Measurements from ENCODE around the gene WDR18. TPM values are rescaled to one million over a fixed set of nuclear protein-coding genes. Genes with fewer than 3 reads are reported as not detected.

WDR18 gene
- total RNA-seq, 1 experiment from 2014 or later, result 56.7 TPM

GRCh38 chr19:974564-975257 is 9.4 kb upstream of the WDR18 start:
- no peak for ATAC-seq
- intact Hi-C loops (cut with micrococcal nuclease), result no loop called here

DNA sequence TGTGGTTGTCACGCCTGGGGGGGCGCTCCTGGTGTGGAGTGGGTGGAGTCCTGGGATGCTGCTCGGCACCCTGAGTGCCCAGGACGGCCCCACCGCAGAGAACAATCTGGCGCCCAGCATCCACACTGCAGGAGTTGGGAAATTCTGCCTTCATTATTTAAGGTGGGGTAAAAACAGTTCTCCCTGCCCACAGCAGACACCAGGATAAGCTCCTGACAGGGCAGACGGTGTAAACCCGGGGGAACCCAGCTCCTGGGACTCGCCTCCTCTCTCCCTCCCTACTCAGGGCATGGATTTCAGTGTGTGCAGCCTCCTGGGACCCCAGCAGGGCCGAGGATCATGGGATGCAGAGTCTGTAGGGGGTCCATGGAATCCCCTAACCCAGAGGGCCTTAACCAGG is 7.7 kb upstream of the WDR18 start:
- H3K9me2 ChIP-seq (replicated peaks; ENCODE audit: low read length), result no peaks in the 10 kb centered on the region
- no peaks in the 10 kb centered on the region for H3K27me3 ChIP-seq (ENCODE audit: low read length)
- intact Hi-C loops (cut with micrococcal nuclease), result no loop called here
- DNase-seq (no peak), ATAC-seq (no peak)
- ChIA-PET CTCF (no interaction called here), POLR2A (ENCODE audit: unreplicated experiment) (no interaction called here)
- no peaks in the 10 kb centered on the region for H3K9me3 ChIP-seq (ENCODE audit: low read length)
- TF ChIP-seq EZH2phosphoT487 (IDR thresholded peaks at IDR 0.05; ENCODE audit: borderline replicate concordance, low read length) (no peak), EZH2 (IDR thresholded peaks at IDR 0.05; ENCODE audit: low read length, unreplicated experiment) (no peak)
- TF ChIP-seq, protein P1, sequence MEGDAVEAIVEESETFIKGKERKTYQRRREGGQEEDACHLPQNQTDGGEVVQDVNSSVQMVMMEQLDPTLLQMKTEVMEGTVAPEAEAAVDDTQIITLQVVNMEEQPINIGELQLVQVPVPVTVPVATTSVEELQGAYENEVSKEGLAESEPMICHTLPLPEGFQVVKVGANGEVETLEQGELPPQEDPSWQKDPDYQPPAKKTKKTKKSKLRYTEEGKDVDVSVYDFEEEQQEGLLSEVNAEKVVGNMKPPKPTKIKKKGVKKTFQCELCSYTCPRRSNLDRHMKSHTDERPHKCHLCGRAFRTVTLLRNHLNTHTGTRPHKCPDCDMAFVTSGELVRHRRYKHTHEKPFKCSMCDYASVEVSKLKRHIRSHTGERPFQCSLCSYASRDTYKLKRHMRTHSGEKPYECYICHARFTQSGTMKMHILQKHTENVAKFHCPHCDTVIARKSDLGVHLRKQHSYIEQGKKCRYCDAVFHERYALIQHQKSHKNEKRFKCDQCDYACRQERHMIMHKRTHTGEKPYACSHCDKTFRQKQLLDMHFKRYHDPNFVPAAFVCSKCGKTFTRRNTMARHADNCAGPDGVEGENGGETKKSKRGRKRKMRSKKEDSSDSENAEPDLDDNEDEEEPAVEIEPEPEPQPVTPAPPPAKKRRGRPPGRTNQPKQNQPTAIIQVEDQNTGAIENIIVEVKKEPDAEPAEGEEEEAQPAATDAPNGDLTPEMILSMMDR (conservative IDR thresholded peaks at IDR 0.05; ENCODE audit: low read depth, low read length), result no peak
- no peak overlapping the region for H3K9ac ChIP-seq (ENCODE audit: low read length)
- no peaks in the 10 kb centered on the region for H3K79me2 ChIP-seq (ENCODE audit: low read length)
- no peaks in the 10 kb centered on the region for H3F3A ChIP-seq (ENCODE audit: low read length, unreplicated experiment)
- H3K4me1 ChIP-seq (ENCODE audit: insufficient read depth, low read length), result no peaks in the 10 kb centered on the region
- no peak overlapping the region for H3K4me2 ChIP-seq (ENCODE audit: low read length)
- no peak overlapping the region for H2AFZ ChIP-seq (ENCODE audit: low read length)
- no peak overlapping the region for H3K4me3 ChIP-seq (ENCODE audit: low read length)
- H3K36me3 ChIP-seq (ENCODE audit: low read depth, low read length), result no peaks in the 10 kb centered on the region
- H3K27ac ChIP-seq (ENCODE audit: low read length), result no peak overlapping the region
- no TSS peak for BruUV-seq (replicated peaks)
- H4K20me1 ChIP-seq (ENCODE audit: low read length), result no peaks in the 10 kb centered on the region

More at GRCh38 chr19:974564-975257, 9.4 kb upstream of the WDR18 start:
- no peaks in the 10 kb centered on the region for H4K20me1 ChIP-seq (ENCODE audit: low read length)
- ChIA-PET CTCF (no interaction called here), POLR2A (ENCODE audit: unreplicated experiment) (no interaction called here)
- DNase-seq, result no peak
- H3K36me3 ChIP-seq (ENCODE audit: low read depth, low read length), result peaks cover 7% of the 10 kb centered on the region
- 0 out of 2 replicates have a peak, but pooled peaks cover 4% of the 10 kb centered on the region for H3K9me3 ChIP-seq (ENCODE audit: low read length)
- H3K4me3 ChIP-seq (ENCODE audit: low read length), result no peak overlapping the region
- no peaks in the 10 kb centered on the region for H3K27me3 ChIP-seq (ENCODE audit: low read length)
- H3K9ac ChIP-seq (ENCODE audit: low read length), result no peak overlapping the region
- H3K27ac ChIP-seq (ENCODE audit: low read length), result no peak overlapping the region
- H3K4me2 ChIP-seq (ENCODE audit: low read length), result no peak overlapping the region
- no peaks in the 10 kb centered on the region for H3K9me2 ChIP-seq (replicated peaks; ENCODE audit: low read length)
- no peaks in the 10 kb centered on the region for H3K79me2 ChIP-seq (ENCODE audit: low read length)
- no peaks in the 10 kb centered on the region for H3F3A ChIP-seq (ENCODE audit: low read length, unreplicated experiment)
- TF ChIP-seq EZH2 (IDR thresholded peaks at IDR 0.05; ENCODE audit: low read length, unreplicated experiment) (no peak), EZH2phosphoT487 (IDR thresholded peaks at IDR 0.05; ENCODE audit: borderline replicate concordance, low read length) (no peak)
- TF ChIP-seq, protein P1 (conservative IDR thresholded peaks at IDR 0.05; ENCODE audit: low read depth, low read length), result no peak
- H3K4me1 ChIP-seq (ENCODE audit: insufficient read depth, low read length), result no peaks in the 10 kb centered on the region
- BruUV-seq (replicated peaks), result no TSS peak
- H2AFZ ChIP-seq (ENCODE audit: low read length), result no peak overlapping the region

- no peaks in the 10 kb centered on the region for H4K20me1 ChIP-seq (ENCODE audit: low read length)
- no peaks in the 10 kb centered on the region for H3K9me2 ChIP-seq (replicated peaks; ENCODE audit: low read length)
- no peak overlapping the region for H3K27ac ChIP-seq (ENCODE audit: low read length)
- H3F3A ChIP-seq (ENCODE audit: low read length, unreplicated experiment), result no peaks in the 10 kb centered on the region
- TF ChIP-seq EZH2phosphoT487 (IDR thresholded peaks at IDR 0.05; ENCODE audit: borderline replicate concordance, low read length) (no peak), EZH2 (IDR thresholded peaks at IDR 0.05; ENCODE audit: low read length, unreplicated experiment) (no peak)
- TF ChIP-seq, protein P1 (conservative IDR thresholded peaks at IDR 0.05; ENCODE audit: low read depth, low read length), result no peak
- H3K9ac ChIP-seq (ENCODE audit: low read length), result no peak overlapping the region
- no TSS peak for BruUV-seq (replicated peaks)
- no peak overlapping the region for H3K4me3 ChIP-seq (ENCODE audit: low read length)
- DNase-seq (no peak), ATAC-seq (no peak)
- intact Hi-C loops (cut with micrococcal nuclease), result no loop called here
- H3K36me3 ChIP-seq (ENCODE audit: low read depth, low read length), result no peaks in the 10 kb centered on the region
- ChIA-PET POLR2A (ENCODE audit: unreplicated experiment) (no interaction called here), CTCF (no interaction called here)
- no peak overlapping the region for H3K4me2 ChIP-seq (ENCODE audit: low read length)
- H3K79me2 ChIP-seq (ENCODE audit: low read length), result no peaks in the 10 kb centered on the region
- H3K9me3 ChIP-seq (ENCODE audit: low read length), result no peaks in the 10 kb centered on the region
- no peaks in the 10 kb centered on the region for H3K27me3 ChIP-seq (ENCODE audit: low read length)
- no peaks in the 10 kb centered on the region for H3K4me1 ChIP-seq (ENCODE audit: insufficient read depth, low read length)
- no peak overlapping the region for H2AFZ ChIP-seq (ENCODE audit: low read length)
These were observed 7.1 kb upstream of the WDR18 start for GRCh38 chr19:977058-977464.
